GM23248 (cell line): ENCODE data around the gene CAMTA1.
"Not testable (repeated sequence)": the region's sequence is repeated elsewhere in the genome, so short reads cannot be mapped to it uniquely, and the experiment has no call there.

Experiments used
- EZH2 ChIP-seq: fragments of 200-600 bp; sonication (generic); IDR thresholded peaks from 2 replicates; pipeline ENCODE4 v1.6.1; 2018; ENCODE audit warnings: antibody characterized with exemption, mild to moderate bottlenecking; ENCODE audit not compliant: insufficient read depth, poor library complexity, severe bottlenecking
- EZH2phosphoT487 ChIP-seq: fragments of 200-600 bp; sonication (generic); IDR thresholded peaks from 2 replicates; pipeline ENCODE4 v1.6.1; 2018; ENCODE audit warnings: antibody characterized with exemption, moderate library complexity, mild to moderate bottlenecking, low read depth; ENCODE audit not compliant: insufficient read depth

DNA sequence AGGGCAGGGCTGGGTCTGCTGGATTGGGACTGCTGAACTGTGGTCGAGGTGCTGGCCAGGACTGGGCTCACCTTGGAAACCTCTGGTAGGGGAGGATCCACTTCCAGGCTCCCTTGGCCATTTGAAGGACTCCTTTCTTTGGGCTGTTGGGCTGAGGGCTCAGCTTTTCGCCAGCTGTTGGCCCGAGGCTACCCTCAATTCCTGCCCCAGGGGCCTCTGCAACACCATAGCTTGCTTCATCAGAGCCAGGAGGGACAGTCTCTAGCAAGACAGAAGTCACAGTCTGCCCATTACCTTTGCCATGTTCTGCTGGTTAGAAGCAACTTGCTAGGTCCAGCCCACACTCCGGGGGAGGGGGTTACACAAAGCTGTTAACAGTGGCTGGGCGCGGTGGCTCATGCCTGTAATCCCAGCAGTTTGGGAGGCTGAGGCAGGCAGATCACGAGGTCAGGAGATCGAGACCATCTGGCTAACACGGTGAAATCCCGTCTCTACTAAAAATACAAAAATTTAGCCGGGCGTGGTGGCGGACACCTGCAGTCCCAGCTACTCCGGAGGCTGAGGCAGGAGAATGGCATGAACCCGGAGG, 25.0 kb downstream of the CAMTA1 start:
- not testable (repeated sequence) for TF ChIP-seq EZH2, EZH2phosphoT487
